NCI-H345 (cell line): ENCODE measurements around the gene MED9.

Source experiments
- DNase-seq: peaks from one replicate; lab custom pipeline; 2025; lab: John Stamatoyannopoulos, UW

MED9 gene

DNA sequence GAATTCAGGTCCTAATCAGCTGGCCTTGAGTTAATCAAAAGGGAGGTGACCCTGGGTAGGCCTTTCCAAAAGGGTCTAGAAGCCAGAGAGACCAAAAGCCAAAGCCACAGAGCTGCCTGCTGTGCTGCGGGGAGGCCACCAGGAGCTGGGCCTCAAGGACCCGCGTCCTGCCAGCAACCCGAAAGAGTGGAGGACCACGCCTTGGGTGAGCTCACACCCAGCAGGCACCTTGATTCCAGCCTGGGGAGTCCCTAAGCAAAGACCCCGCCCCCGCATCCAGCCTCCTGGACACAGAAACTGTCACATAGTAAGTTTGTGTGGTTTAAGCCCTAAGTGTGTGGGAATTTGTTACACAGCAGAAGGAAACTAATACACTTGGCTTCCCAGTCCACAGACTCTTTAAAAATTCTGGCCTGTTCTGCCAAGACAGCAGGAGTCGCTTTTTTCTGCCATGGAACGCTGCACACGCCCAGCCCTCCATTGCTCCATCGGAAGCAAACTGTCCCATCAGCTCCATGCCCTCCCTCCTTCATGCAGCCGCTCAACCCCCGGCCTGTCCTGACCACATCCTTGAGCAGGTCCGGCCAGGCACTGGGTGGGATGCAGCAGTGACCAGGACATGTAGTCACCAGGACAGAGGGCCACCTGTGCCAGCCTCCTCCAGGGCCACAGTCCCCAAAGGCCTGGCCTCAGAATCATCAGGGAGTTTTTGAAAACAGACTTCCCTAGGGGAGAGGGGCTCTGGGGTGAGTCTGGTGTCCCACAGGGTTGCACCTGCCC, 40.3 kb downstream of the MED9 start:
- DNase-seq, result no peak

DNA sequence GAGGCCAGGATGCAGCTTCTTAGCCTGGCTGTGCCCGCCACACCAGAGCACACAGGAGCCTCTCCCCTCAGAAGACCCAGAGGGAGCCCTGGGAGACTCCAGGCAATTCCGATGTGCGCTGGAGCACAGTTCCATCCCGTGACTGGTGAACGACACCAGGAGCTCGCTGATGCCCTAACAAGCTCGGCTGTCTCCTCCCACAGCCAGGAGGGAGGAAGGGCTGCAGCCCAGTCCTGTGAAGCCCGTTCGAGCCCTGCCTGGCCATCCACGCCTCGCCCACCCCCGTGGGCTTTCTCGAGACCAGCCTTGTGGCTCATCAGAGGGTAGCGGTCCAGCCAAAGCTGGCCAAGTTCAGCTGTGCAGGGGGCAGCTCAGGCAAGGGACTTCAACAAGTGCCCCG, 41.2 kb downstream of the MED9 start:
- no peak for DNase-seq

GRCh38 chr17:17518951-17519350, 42.2 kb downstream of the MED9 start:
- DNase-seq, result no peak

GRCh38 chr17:17519886-17520285, 43.1 kb downstream of the MED9 start:
- no peak for DNase-seq

DNA sequence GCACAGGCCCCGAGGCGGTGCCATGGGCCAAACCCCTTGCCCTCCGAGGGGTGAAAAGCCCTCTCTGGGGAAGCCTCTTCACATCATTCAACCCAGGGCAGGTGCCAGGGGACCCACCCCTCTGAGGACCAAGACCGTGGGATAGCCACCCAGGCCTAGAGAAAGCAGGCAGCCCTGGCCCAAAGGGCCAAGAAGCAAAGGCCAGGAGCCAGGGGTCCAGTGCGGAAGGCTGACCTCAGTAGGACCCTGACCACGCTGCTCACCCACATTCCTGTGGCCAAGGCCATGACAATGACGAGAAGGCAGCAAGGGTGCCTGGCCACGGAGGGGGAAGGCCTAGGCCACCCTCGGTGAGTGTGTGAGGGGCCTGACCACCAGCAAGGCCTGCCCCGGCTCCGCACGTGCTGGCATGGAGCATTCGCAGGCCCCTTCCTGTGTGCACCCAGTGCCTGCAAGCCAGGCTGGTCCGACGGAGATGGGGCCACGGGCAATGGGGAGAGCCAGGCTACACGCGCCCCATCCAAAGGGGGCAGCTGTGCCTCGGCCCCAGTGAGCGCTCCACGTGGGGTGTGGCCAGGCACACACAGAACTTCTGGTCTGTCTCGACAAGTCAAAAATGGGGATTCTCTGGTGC, 43.9 kb downstream of the MED9 start:
- no peak for DNase-seq

DNA sequence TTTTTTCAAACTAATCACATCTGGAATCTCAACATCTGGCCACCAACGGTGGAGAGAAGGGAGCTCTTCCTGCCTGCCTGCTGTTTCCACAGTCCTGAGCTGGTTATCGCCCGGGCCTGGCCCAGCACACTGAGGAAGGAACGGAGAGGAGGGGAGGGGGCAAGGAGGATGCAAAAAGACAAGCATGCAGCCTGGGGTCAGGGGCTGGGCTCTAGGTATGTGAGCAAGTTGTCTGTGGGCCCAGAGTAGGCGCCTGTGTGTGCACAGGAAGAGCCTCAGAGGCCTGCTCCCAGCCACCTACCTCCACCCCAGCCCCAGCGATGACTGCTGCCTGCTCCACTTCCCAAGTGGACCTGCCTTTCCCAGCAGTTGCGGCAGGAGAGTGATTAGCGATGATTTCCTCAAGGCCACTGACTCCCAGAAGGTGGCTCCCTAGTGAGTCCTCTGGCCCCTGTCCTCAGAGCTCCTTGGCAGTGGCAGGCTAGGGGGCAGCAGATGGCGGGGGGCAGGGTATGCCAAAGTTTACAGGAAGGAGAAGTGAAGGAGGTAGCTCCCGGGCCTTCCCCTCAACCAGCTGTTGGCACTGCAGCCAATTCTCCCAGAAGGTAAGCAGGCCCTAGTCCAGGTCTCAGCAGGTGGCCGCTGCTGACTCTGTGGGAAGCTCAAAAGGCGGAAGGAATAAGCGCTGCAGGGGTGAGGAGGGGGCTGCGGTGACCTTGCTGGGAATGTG, 46.4 kb downstream of the MED9 start:
- peak; percentile 76 for DNase-seq

- peak; percentile 41 for DNase-seq
Measured at GRCh38 chr17:17523731-17524490, 47.1 kb downstream of the MED9 start.

DNA sequence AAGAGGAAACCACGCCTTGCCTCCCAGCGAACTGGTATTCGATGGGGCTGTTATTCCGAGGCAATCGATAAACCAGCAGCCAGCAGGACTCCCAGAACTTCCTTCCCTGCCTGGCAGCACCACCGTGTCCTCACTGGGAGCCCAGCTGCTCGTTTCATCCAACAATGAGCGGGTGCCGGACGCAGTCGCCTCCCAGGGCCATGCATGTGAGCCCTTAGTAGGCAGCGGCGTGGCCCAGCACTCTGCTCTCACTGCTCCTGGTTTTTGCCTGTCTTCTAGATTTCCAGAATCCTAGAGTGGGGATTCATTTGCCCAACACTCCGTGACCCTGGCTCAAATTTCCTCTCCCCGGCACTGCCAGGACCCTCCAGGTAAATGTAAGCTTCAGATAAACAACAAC, 48.5 kb downstream of the MED9 start:
- peak; percentile 66 for DNase-seq

DNA sequence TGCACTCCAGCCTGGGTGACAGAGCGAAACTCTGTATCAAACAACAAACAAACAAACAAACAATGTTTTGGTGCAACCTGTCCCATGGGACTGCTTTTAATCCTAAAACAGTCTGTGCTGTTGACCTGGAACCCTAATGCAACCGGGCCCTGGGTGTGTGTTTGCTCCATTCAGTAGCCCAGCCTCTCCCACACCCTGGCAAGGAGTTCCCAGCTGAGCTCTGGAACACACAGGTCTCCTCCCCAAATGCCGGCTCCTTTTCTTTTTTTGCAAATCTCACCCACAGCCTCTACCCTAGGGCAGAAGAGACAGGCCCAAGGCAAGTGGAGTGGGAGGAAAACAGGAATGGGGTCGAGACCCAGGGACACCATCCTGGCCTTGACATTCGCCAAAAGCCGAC, 49.2 kb downstream of the MED9 start:
- no peak for DNase-seq

GRCh38 chr17:17526369-17526768, 49.6 kb downstream of the MED9 start:
- no peak for DNase-seq

DNA sequence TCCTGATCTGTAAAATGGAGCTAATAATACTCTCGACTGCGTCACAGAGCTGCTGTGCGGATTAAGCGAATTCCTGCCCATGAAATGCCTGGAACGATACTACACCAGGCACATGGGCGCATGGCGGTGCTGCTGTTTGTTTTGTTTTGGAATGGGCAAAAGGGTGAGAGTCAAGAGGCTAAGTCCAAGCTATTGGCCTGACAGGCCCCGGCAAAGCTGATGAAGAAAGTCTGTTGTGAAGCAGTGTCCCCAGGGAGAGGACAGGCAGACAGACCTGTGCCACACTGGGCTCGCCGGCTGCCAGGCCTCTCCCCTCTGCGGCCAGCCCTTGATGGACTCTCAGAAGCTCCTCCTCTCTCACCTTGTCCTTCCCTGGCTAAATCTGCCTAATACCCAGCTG, 50.7 kb downstream of the MED9 start:
- DNase-seq, result no peak

DNA sequence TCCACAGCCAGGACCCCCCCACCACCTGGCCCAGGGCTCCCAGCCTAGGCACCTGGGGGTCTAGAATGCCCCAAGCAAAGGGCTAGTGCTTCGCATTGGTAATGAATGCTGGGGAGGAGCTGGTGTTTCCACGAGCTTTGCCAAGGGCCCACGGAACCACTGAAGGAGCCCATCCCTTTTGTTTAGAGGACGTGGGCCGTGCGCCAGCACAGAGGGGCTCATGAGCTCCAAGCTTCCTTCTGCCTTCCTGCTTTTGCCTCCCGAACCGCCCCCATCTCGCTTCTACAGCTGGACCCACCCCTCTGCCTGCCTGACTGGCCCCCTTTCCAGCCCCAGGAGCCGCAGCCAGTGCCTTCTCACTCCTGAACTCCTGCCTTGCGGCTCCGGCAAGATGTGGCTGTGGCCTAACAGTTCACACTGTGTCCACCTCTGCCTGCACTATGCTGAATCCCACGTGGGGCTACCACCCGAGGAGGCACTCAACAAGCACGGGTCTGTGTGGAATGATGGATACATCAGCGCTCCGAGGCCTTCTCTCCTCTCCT, 51.2 kb downstream of the MED9 start:
- DNase-seq, result no peak

DNA sequence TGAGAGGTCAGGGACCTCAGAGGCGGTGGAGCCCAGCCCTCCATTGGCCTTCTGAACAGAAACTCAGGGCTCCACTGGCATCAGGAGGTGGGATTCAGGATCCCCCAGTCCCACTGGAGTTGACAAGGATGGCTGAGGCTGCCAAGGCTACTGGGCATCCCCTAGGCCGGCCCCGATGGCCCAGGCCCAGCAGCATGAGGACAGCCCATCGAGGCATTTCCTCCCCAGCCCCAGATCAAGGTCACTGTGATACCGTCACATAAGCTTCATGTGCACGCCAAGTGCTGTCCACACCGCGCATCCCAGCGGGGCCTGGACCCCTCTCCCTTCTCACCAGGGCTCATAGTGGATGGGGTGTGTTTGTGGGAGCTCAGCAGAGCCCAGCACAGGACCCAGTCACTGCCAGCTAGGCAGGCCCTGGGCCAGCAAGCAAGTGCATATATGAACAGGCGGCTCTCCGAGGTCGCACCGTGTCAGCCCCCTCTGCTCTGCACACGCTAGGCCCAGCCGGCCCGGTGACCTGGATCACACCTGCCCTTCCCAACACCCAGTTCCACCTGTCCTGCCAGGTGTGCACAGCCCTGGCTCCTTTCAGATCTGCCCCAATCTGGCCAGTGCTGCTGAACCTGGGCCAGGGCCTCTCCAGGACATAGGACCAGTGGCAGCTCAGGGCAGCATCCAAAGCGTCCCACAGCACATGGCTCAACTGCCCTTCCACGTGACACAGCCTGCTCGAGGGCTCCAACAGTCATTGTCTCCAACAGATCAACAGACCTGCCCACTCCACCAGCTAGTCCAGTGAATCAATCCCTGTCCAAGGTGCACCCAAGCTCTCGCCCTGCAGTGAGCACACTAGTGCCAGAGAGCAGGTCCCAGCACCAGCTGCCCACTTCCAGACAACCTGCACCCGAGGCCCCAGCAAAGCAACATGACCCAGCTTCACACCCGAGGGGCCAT, 52.2 kb downstream of the MED9 start:
- DNase-seq, result no peak

DNA sequence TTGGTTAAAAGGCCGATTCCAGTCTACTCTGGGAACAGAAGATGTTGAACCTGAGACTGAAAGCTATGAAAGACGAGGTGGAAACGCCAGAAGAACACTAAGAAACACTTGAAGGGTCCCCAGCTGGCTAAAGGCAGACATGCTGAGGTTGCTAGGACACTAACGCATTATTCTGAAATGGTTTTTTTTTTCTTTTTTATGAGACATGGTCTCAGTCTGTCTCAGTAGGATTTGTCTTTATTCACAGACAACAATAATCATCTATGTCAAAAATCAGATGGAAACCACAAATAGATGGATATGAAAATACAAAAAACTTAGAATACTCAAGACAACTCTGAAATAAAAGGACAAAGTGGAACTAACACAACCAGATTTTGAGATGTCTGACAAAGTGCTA, 54.4 kb downstream of the MED9 start:
- no peak for DNase-seq

GRCh38 chr17:17532991-17533390, 56.2 kb downstream of the MED9 start:
- no peak for DNase-seq

- DNase-seq, result peak; percentile 45
Measured at GRCh38 chr17:17533901-17534441, 57.2 kb downstream of the MED9 start.

- DNase-seq, result peak; percentile 76
Measured at GRCh38 chr17:17535957-17536356, 59.2 kb downstream of the MED9 start.

DNA sequence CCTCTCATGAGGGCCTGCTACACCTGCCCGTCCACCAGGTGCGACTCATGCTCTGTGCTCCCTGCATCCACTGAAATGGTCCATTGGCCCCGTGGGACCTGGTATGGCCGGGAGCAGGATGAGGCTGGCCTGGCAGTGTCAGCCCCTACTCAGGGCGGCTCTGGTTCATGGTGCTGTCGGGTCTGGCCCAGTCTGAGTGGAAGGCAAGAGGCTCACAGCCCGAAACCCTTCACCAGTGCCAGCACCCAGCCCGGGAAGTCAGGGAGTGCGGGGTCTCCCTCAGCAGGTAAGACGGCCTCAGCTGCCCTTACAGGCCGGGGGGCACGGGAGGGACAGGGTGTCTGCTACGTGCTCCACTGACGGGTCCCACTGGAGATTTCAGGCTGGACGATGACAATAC, 59.9 kb downstream of the MED9 start:
- DNase-seq, result no peak

DNA sequence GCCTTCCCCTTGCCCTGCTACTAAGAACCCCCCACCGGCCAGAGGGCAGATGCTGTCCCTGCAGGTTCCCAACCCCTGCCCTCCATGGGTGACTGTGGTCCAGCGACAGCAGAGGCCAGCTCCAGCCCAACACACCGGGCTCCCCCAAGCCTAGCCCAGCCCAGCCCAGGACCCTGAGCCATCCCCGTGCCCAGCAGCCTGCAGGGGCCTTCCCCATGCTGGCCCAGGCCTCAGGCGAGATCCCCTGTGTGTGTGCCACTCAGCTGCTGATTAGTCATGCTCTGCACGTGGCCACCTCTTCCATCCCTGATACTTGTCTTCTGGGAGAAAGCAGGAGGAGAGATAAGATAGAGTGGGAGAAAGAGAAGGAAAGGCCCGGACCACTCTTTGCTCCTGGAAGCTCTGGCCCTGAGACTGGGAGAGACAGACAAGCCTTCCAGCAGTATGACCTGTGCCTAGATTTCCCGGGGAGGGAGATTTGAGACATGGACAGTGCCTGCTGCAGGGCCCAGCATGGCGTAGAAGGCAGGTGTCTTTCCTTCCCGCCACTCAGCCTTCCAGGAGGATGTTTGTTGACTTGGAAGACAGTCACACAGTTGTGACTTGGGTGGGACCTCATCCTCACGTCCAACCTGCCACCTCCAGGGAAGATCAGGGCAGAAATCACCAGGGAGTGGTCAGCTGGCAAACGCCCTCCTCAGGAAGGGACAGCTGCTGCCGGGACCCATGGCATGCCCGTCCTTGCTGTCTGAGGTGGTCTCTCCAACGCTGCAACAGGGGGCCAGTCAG, 60.7 kb downstream of the MED9 start:
- no peak for DNase-seq
